Measurements from ENCODE around the gene EWSR1. TPM values are rescaled to one million over a fixed set of nuclear protein-coding genes. Genes with fewer than 3 reads are reported as not detected.
"Not testable (repeated sequence)": the region's sequence is repeated elsewhere in the genome, so short reads cannot be mapped to it uniquely, and the experiment has no call there.

Gene EWSR1
- total and polyA plus RNA-seq, 2 experiments from 2014 or later, result 391 to 427 TPM

DNA sequence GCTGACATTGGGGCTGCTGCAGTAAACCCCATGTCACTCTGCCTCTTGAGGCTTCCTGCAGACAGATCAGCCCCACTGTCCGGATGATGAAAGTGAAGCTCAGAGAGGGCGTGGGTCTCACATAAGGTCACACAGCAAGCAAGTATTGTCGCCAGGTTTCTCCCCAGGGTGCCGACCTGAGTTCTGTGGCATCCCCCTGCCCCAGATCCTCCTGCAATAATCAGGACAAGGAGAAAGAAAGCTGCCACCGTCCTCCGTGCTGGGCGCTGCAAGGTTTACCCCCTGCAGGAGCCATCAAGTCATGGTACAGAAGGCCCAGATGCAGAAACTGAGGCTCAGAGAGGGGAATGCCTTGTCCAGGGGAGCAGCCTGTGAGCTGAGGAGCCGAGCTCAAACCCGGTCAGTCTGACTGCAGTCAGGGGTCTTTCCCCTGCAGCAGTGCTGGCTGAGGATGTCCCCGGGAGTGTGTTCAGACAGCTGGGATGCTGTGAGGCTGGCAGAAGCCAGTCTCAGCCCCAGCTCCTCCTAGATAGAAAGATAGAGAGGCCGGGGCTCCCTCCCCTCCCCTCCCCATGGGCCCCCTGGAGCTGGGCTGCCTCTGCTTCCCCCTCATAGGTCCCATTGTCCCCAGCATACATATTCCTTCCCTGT lies 49.2 kb upstream of the EWSR1 start:
- Mint-ChIP-seq H3K9me3 (no peaks in the 10 kb centered on the region), H3K27ac (no peak overlapping the region), H3K4me3 (no peak overlapping the region), H3K27me3 (ENCODE audit: insufficient read depth, low read depth, poor library complexity) (peaks cover 18% of the 10 kb centered on the region), H3K36me3 (ENCODE audit: low read depth) (no peaks in the 10 kb centered on the region), H3K4me1 (peaks cover 27% of the 10 kb centered on the region)
- Histone ChIP-seq H4K20me1 (replicated peaks; ENCODE audit: insufficient read depth) (no peaks in the 10 kb centered on the region; the same call in 1 of the 2 replicates), H2AFZ (no peak overlapping the region), H3F3A (replicated peaks; ENCODE audit: low read depth) (no peaks in the 10 kb centered on the region), H3K79me2 (replicated peaks; ENCODE audit: insufficient read depth) (no peaks in the 10 kb centered on the region), H3K4me3 (no peak overlapping the region), H3K36me3 (ENCODE audit: insufficient read depth) (no peaks in the 10 kb centered on the region), H3K27me3 (ENCODE audit: insufficient read depth) (no peaks in the 10 kb centered on the region), H3K4me2 (no peak overlapping the region), H3K4me1 (ENCODE audit: insufficient read depth) (peaks cover 6% of the 10 kb centered on the region; the same call in 1 of the 2 replicates), H3K9me2 (ENCODE audit: insufficient read depth) (no peaks in the 10 kb centered on the region), H3K27ac (ENCODE audit: low read depth) (no peak overlapping the region)
- no peak for ATAC-seq
- DNase-seq (ENCODE audit: low spot score), result no peak
- TF ChIP-seq NANOG (IDR thresholded peaks at IDR 0.05; ENCODE audit: borderline replicate concordance), result no peak
- TF ChIP-seq, protein P1, sequence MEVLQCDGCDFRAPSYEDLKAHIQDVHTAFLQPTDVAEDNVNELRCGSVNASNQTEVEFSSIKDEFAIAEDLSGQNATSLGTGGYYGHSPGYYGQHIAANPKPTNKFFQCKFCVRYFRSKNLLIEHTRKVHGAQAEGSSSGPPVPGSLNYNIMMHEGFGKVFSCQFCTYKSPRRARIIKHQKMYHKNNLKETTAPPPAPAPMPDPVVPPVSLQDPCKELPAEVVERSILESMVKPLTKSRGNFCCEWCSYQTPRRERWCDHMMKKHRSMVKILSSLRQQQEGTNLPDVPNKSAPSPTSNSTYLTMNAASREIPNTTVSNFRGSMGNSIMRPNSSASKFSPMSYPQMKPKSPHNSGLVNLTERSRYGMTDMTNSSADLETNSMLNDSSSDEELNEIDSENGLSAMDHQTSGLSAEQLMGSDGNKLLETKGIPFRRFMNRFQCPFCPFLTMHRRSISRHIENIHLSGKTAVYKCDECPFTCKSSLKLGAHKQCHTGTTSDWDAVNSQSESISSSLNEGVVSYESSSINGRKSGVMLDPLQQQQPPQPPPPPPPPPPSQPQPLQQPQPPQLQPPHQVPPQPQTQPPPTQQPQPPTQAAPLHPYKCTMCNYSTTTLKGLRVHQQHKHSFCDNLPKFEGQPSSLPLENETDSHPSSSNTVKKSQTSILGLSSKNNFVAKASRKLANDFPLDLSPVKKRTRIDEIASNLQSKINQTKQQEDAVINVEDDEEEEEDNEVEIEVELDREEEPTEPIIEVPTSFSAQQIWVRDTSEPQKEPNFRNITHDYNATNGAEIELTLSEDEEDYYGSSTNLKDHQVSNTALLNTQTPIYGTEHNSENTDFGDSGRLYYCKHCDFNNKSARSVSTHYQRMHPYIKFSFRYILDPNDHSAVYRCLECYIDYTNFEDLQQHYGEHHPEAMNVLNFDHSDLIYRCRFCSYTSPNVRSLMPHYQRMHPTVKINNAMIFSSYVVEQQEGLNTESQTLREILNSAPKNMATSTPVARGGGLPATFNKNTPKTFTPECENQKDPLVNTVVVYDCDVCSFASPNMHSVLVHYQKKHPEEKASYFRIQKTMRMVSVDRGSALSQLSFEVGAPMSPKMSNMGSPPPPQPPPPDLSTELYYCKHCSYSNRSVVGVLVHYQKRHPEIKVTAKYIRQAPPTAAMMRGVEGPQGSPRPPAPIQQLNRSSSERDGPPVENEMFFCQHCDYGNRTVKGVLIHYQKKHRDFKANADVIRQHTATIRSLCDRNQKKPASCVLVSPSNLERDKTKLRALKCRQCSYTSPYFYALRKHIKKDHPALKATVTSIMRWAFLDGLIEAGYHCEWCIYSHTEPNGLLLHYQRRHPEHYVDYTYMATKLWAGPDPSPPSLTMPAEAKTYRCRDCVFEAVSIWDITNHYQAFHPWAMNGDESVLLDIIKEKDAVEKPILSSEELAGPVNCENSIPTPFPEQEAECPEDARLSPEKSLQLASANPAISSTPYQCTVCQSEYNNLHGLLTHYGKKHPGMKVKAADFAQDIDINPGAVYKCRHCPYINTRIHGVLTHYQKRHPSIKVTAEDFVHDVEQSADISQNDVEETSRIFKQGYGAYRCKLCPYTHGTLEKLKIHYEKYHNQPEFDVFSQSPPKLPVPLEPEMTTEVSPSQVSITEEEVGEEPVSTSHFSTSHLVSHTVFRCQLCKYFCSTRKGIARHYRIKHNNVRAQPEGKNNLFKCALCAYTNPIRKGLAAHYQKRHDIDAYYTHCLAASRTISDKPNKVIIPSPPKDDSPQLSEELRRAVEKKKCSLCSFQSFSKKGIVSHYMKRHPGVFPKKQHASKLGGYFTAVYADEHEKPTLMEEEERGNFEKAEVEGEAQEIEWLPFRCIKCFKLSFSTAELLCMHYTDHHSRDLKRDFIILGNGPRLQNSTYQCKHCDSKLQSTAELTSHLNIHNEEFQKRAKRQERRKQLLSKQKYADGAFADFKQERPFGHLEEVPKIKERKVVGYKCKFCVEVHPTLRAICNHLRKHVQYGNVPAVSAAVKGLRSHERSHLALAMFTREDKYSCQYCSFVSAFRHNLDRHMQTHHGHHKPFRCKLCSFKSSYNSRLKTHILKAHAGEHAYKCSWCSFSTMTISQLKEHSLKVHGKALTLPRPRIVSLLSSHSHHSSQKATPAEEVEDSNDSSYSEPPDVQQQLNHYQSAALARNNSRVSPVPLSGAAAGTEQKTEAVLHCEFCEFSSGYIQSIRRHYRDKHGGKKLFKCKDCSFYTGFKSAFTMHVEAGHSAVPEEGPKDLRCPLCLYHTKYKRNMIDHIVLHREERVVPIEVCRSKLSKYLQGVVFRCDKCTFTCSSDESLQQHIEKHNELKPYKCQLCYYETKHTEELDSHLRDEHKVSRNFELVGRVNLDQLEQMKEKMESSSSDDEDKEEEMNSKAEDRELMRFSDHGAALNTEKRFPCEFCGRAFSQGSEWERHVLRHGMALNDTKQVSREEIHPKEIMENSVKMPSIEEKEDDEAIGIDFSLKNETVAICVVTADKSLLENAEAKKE (CRISPR knock-in tag; IDR thresholded peaks at IDR 0.05), result no peak

DNA sequence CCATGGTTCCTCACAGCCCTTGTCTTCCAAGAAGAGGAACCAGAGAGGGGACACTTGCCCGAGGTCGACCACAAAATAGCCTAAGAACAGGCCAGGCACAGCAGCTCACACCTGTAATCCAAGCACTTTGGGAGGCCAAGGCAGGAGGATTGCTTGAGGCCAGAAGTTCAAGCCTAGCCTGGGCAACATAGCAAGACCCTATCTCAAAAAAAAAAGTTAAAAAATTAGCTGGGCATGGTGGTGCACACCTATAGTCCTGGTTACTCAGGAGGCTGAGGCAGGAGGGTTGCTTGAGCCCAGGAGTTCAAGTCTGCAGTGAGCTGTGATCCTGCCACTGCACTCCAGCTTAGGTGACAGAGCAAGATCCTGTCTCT lies 48.7 kb upstream of the EWSR1 start:
- H3K27ac ChIP-seq (ENCODE audit: low read depth); H3K4me2 ChIP-seq; DNase-seq (ENCODE audit: low spot score); H3K9me2 ChIP-seq (ENCODE audit: insufficient read depth); H3K9me3 Mint-ChIP-seq; H3K36me3 Mint-ChIP-seq (ENCODE audit: low read depth); H3K4me1 ChIP-seq (ENCODE audit: insufficient read depth); H3F3A ChIP-seq (replicated peaks; ENCODE audit: low read depth); H4K20me1 ChIP-seq (replicated peaks; ENCODE audit: insufficient read depth); ATAC-seq; H3K4me3 Mint-ChIP-seq; H3K4me3 ChIP-seq; H2AFZ ChIP-seq; H3K36me3 ChIP-seq (ENCODE audit: insufficient read depth); H3K27ac Mint-ChIP-seq; H3K79me2 ChIP-seq (replicated peaks; ENCODE audit: insufficient read depth); H3K27me3 ChIP-seq (ENCODE audit: insufficient read depth): not testable (repeated sequence)
- Mint-ChIP-seq H3K4me1 (peaks cover 22% of the 10 kb centered on the region), H3K27me3 (ENCODE audit: insufficient read depth, low read depth, poor library complexity) (peaks cover 18% of the 10 kb centered on the region)

All from GM23338 (cell line).